NCI-H2171 treated with DMSO at 0.1 percent for 48 hours (cell line): Measurements from ENCODE around the gene STX3.

Source experiments
- DNase-seq: peaks from one replicate; lab custom pipeline; 2025; lab: John Stamatoyannopoulos, UW

Gene STX3

GRCh38 chr11:59754859-59755700 lies at the start of gene STX3:
TSS of gene STX3 (plus strand) at chr11:59755376. CDS start at chr11:59755606, 230 bp downstream.
- DNase-seq: peak; percentile 81

GRCh38 chr11:59706518-59707285 lies 48.5 kb upstream of the STX3 start:
- no peak for DNase-seq

- no peak for DNase-seq
Observed at GRCh38 chr11:59707371-59707770, 47.8 kb upstream of the STX3 start.

- DNase-seq: no peak
Observed at GRCh38 chr11:59708537-59708936, 46.6 kb upstream of the STX3 start.

GRCh38 chr11:59710136-59710847 lies 44.9 kb upstream of the STX3 start:
- no peak for DNase-seq

GRCh38 chr11:59713745-59714144 lies 41.4 kb upstream of the STX3 start, which contains the start of gene OR10V1:
TSS of gene OR10V1 (minus strand) at chr11:59713845. CDS start at chr11:59713845, 0 bp downstream.
- DNase-seq: no peak

- DNase-seq: no peak
Observed at GRCh38 chr11:59716051-59716450, 39.1 kb upstream of the STX3 start.

- DNase-seq: no peak
Observed at GRCh38 chr11:59719556-59719955, 35.6 kb upstream of the STX3 start.

- no peak for DNase-seq
Observed at GRCh38 chr11:59724066-59724465, 31.1 kb upstream of the STX3 start.

GRCh38 chr11:59727426-59727825 lies 27.8 kb upstream of the STX3 start:
- DNase-seq: no peak

GRCh38 chr11:59728154-59728553 lies 27.0 kb upstream of the STX3 start:
- no peak for DNase-seq

- no peak for DNase-seq
Observed at GRCh38 chr11:59728913-59729312, 26.3 kb upstream of the STX3 start.

- DNase-seq: no peak
Observed at GRCh38 chr11:59729834-59730233, 25.3 kb upstream of the STX3 start.

GRCh38 chr11:59730896-59731565 lies 24.1 kb upstream of the STX3 start:
- DNase-seq: no peak

- no peak for DNase-seq
Observed at GRCh38 chr11:59746111-59746510, 9.1 kb upstream of the STX3 start.

- DNase-seq: peak; percentile 73
Observed at GRCh38 chr11:59753650-59754493, 1.3 kb upstream of the STX3 start.

GRCh38 chr11:59754494-59754858 lies 700 bp upstream of the STX3 start:
- DNase-seq: peak; percentile 53

GRCh38 chr11:59755701-59756557 lies 753 bp downstream of the STX3 start:
- peak; percentile 21 for DNase-seq

- DNase-seq: no peak
Observed at GRCh38 chr11:59756558-59756840, 1.3 kb downstream of the STX3 start.

GRCh38 chr11:59756845-59757244 lies 1.7 kb downstream of the STX3 start:
- no peak for DNase-seq
